Body of pancreas (tissue), 4 donors: ENCODE results near the gene AMELX.

Experiments
- POLR2A ChIP-seq, 3 donors: fragments of 450-650 bp; IDR thresholded peaks; one replicate each; pipeline ENCODE4 v1.6.1; 2016; ENCODE audit warnings: antibody characterized with exemption in 3 of 3, mild to moderate bottlenecking in 2 of 3
- TF ChIP-seq, protein P1 (sequence below), 7 experiments: fragments of 450-650 bp in 4 of 7; fragments of 200-600 bp in 3 of 7; sonication (generic) in 3 of 7; IDR thresholded peaks; one replicate each; pipeline ENCODE4 v1.5.1; 2016 to 2019; ENCODE audit warnings: antibody characterized with exemption in 7 of 7

DNA sequence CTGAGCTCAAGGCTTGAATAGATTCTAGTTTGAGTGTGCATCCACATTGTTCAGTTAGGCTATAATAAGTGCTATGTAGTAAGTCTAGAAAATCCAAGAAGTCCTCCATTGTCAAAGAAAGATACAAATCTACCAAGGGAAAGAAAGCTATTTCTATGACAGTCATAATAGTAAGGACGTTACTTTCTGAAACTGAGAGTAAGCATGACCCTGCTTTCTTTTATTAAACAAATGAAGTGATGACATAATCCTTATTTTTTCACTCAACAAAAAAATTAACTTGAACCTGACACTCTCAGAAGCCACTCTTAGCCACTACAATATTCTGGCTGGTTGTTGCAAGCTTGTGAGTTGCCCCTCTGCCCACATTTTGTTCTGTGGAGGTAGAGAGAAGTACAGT lies 33.8 kb upstream of the AMELX start:
- TF ChIP-seq, protein P1, sequence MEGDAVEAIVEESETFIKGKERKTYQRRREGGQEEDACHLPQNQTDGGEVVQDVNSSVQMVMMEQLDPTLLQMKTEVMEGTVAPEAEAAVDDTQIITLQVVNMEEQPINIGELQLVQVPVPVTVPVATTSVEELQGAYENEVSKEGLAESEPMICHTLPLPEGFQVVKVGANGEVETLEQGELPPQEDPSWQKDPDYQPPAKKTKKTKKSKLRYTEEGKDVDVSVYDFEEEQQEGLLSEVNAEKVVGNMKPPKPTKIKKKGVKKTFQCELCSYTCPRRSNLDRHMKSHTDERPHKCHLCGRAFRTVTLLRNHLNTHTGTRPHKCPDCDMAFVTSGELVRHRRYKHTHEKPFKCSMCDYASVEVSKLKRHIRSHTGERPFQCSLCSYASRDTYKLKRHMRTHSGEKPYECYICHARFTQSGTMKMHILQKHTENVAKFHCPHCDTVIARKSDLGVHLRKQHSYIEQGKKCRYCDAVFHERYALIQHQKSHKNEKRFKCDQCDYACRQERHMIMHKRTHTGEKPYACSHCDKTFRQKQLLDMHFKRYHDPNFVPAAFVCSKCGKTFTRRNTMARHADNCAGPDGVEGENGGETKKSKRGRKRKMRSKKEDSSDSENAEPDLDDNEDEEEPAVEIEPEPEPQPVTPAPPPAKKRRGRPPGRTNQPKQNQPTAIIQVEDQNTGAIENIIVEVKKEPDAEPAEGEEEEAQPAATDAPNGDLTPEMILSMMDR (IDR thresholded peaks at IDR 0.05): no peak
- TF ChIP-seq POLR2A (IDR thresholded peaks at IDR 0.05): no peak
